HuH-7 (cell line): ENCODE measurements around the gene PTPRT.

Experiments
- DNase-seq: peaks from one replicate; pipeline ENCODE4 v3.0.0; 2011; ENCODE audit warnings: low spot score

Gene PTPRT

GRCh38 chr20:43119720-43120119 is 70.0 kb downstream of the PTPRT start:
- no peak for DNase-seq

GRCh38 chr20:43102394-43102793 is 87.3 kb downstream of the PTPRT start:
- DNase-seq: peak; percentile 21

DNA sequence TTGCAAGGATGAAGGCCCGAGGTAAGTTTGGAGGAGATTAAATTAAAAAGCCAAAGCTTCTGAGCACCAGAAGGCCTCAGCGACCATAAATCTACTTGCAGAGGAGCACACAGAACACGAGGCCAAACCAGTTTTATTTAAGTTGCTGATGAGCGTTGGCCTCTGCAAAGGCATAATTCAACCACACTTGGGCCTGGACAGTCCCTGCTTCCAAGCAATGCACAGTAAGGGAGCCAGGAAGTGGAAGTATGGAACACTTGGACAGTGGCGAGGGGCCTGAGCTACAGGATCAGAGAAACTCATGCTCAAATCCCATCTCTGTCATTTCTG is 92.8 kb downstream of the PTPRT start:
- DNase-seq: no peak

GRCh38 chr20:43096126-43096930 is 93.4 kb downstream of the PTPRT start:
- no peak for DNase-seq

GRCh38 chr20:43095034-43095433 is 94.7 kb downstream of the PTPRT start:
- no peak for DNase-seq

DNA sequence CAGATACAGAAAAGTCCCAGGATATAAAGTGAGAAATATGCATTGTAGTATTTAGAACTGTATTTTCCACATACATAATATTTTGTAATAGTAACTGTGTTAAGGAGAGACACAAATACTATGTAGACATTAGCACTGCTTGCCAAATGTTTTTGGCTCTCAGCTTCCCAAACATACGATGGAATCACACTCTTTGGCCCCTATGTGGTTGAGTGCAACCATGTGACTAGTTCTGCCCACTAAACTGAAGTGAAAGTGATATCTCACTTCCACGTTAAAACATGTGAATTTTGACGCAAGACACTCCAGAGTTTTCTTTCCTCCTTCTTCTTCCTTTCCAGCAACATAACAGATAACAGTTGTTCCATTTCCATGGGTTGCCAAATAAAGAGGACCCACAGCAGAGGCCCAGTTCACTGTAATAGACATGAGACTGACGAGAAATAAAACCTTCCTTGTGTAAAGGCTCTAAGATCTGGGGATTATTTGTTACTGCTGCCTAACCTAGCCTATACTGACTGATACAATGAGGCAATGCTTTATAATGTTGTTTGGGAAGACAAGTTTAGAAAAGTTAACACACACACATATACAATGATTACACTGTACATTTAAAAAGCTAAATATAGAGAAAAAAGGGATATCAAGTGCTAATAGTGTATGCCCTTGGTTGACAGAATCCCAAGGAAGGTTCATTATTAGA is 97.2 kb downstream of the PTPRT start:
- no peak for DNase-seq

DNA sequence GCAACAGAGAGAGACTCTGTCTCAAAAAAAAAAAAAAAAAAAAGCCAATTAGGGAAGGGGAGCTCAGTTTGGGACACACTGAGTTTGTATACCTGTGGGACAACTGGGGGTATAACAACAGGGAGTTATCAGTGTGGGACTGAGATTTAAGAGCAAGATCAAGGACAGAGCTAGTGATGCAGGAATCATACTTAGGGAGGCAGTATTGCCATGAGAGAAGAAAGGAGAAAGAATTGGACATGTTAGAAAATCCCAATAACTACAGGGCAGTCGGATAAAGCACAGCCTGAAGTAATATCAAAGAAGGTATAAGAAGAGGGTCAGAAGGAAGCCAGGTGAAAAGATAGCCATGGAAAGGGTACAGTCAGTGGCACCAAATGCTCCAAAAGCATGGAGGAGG is 121.2 kb downstream of the PTPRT start:
- DNase-seq: no peak

DNA sequence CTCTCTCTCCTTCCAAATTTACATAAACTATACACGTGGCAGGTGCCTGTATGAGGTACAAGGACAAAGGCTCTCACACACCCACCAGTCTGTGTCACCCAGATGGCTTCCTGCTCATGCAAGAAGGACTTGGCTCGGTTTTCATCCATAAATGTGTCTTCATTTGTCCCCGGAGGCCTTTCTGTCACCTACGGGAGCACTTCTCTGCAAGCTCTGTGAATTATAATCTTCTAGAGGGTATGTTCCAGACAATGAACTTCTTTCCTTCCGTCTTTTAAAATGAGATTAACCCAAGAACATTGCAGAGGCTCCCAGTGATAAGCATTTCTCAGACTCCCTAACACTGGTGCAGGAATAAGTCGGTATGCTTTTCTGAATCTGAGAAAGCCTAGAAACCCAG is 123.6 kb downstream of the PTPRT start:
- no peak for DNase-seq

DNA sequence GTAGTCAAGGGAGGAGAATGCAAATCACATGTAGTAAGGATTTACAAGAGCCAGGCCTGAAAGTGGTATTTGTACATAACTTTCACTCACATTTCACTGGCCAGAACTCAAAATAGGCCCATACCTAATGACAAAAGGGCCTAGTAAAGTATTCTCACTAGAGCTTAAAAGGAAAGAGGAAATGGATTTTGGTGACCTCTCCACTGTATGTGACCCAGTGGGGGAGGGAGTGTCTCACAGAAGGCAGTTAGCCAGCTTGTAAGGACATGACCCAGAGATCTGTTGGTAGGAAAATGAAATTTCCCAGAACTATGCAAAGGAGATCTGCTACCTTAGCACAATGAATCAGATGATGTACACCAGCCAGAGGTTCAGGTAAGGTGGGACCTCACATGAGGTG is 124.4 kb downstream of the PTPRT start:
- no peak for DNase-seq

DNA sequence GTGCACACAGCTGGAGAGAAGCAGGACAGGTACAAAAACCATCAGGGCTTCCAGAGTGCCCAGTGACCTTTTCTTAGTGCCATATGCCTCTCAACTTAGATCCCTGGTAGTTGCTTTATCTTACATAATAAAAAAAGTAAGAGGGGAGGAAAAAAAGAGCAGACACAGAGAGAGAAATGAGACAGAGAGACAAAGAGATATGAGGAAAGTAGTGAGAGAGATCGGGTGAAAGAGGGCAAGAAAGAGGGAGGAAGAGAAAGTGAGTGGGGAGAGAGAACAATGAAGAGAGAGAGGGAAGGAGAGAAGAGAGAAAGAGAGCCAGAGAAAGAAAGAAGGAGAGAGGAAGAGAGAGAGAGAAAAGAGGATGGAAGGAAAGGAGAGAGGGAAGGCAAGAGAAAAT is 131.6 kb downstream of the PTPRT start:
- DNase-seq: no peak

DNA sequence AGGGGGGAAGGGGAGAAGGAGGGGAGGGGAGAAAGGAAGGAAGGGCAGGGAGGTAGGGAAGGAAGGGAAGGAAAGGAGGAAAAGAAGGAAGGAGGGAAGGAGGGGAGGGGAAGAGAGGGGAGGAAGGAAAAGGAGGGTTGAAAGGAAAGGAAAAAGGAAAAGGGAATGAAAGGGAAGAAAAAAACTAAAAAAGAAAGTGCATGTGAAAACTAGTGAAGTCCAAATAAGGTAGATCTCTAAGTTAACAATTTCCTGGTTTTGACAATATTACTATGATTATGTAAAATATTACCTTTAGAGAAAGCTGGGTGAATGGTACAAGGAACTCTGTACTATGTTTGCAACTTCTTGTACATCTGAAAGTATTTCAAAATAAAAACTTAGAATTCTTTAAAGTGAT is 132.4 kb downstream of the PTPRT start:
- no peak for DNase-seq

DNA sequence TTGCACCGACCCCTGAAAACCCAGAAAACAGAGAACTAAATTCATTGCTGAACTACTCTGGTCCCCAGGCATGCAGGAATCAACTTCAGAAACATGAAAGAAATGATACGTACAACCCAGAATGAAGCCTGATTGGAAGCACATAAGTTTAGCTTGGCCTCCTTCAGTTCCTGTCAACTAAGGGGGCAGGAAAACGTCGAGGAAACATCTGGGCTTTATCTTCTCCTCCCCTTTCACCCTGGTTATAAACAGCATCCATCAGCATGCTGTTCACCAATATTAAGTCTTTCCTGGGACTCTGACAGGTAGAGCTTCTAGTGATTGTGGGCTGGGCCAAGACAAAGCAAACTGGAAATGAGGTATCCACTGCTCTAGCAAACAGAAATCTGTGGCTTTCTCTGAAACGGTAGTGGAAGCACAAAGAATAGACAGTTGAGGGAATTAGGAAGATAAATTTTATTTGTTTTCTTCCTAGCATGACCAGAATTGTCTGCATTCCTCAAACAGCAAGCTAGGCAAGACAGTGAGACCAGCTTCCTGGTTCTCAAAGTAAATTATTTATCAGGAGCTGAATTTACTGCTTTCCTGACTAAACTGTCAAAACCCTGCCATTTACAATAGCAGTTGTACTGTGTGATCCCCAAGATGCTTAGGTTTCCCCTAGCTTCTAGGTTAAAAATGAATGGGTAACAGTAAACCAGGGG is 134.4 kb downstream of the PTPRT start:
- no peak for DNase-seq

DNA sequence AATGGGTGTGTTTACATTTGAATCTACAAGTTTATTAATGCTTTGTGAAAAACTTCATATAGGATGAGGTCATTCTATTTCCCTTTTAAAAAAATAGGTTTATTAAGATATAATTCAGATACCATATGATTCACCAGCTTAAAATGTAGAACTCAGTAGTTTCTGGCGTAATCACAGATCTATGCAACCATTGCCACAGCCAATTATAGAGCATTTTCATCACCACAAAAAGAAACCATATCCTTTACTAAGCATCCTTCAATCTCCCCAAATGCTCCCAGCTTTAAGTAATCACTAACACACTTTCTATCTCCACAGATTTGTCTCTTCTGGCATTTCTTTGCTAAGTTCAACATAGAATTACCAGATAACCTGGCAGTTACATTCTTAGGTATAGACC is 137.2 kb downstream of the PTPRT start:
- DNase-seq: no peak

GRCh38 chr20:43046966-43047365 is 142.7 kb downstream of the PTPRT start:
- DNase-seq: no peak

DNA sequence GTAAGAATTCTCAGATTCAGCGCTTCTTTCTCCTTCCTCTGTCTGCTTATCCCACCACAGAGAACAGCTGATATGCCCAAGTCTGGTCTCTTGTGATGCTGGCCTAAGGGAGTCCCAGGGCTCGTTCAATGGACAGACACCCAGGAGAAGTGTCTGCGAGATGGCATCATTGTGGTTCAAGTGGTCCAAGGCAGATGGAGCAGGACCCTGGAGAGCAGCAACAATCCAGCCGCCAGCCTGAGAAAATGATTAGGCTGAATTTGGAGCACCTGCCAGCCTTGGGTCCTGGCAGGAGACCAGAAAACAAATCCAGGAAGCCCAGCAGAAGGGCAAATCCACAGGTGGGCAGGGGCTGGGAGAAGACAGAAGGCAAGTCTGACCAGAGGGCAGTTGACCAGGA is 145.8 kb downstream of the PTPRT start:
- DNase-seq: no peak

DNA sequence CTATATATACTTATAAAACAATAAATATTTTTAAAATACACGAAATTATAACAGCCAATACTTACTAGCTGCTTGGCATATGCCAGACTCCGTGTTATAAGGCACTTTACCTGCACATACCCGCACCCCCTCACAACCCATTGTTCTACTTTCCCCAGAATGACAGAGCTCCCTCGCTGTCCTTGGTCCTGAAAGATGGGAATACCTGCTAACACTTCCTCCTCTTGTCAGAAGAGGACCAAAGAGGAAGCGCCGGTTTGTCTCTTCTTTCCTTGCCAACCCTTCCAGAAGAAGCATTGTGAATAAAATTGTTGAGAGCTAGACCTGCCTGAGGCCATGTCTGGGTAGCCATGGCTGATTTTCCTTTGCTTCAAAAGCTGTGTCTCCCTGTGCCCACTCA is 149.3 kb downstream of the PTPRT start:
- DNase-seq: peak; percentile 26

- no peak for DNase-seq
Measured at GRCh38 chr20:43037605-43038309, 151.9 kb downstream of the PTPRT start.

DNA sequence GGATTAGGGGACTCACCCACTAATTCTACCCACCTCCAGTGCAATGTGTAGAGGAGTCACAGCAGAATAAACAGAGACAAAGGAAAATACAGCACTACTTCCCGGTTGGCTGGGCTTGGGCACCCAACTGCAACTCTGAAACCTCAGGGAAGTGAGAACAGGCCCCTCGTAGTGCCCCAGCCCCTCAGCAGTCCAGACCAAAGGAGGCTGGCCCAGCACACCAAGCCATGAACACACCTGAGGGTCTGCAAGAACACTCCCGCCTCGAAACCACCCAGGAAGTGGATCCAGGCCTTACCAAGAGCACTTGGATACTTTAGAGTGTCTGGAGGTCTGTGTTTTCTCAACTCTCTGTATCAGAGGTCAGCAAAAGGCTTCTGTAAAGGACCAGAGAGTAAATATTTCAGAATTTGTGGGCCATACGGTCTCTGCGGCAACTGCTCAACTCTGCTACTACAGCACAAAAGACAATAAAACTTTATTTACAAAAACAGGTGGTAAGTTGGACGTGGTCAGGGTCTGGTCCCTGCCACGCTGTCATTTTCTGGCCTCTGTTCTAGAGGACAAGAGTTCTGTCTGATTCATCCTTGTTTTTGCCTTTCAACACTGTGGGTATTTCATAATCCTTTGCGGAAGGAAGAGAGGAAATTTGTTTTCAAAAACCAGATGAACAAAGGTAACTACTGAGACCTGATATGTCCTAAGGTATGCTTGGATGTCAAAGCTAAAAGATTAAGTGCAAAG is 154.6 kb downstream of the PTPRT start:
- no peak for DNase-seq

- DNase-seq: no peak
Measured at GRCh38 chr20:43032459-43032858, 157.2 kb downstream of the PTPRT start.

GRCh38 chr20:43029176-43029575 is 160.5 kb downstream of the PTPRT start:
- DNase-seq: no peak

DNA sequence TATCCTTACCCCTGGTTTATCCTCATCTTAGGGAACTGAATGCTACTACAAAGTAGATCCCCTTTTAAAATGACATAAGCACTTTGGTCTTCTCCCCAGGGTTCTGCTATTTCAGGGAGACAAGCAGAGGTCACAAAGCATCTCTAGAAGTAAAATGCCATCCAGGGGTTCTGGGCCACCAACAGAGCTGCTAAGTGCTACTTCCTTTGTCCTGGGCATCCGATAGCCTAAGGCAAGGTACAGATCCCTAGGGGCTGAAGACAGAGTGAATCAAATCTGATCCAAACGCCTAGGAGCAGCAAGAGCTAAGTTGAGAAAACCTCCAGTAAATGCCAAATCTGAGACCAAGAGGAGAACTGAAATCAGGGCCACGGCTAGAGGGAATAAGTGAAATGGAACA is 161.2 kb downstream of the PTPRT start:
- DNase-seq: no peak

- no peak for DNase-seq
Measured at GRCh38 chr20:43023836-43024235, 165.9 kb downstream of the PTPRT start.
